ENCODE results near the gene CNST. TPM values are rescaled to one million over a fixed set of nuclear protein-coding genes. Genes with fewer than 3 reads are reported as not detected.

Gene CNST
- 32.8 and 34.1 TPM in 2 replicates for total RNA-seq

GRCh38 chr1:246566128-246566812 lies at the start of gene CNST, which contains the start of gene TFB2M:
Gene CNST (plus strand): TSS chr1:246566456. CDS start chr1:246591563, 25,107 bp downstream.
Gene TFB2M (minus strand): TSS chr1:246566261. CDS start chr1:246566138, 123 bp downstream.

Other genes starting within 250 kb of the CNST start
- gene SMYD3, start 59.2 kb upstream of the CNST start, total RNA-seq, result 28.0 and 62.3 TPM in 2 replicates
- 15.2 and 19.7 TPM in 2 replicates for gene TFB2M, start 195 bp upstream of the CNST start, total RNA-seq
- 47.7 and 53.3 TPM in 2 replicates for gene SCCPDH, start 158.0 kb downstream of the CNST start, total RNA-seq

Measured in regular cardiac myocyte (primary cell).